ENCODE results near the gene BBS9.
"Not testable (repeated sequence)": the region's sequence is repeated elsewhere in the genome, so short reads cannot be mapped to it uniquely, and the experiment has no call there.

Gene BBS9

GRCh38 chr7:33276325-33276724 lies 147.0 kb downstream of the BBS9 start:
- DNase-seq (ENCODE audit: low read depth): no peak

- DNase-seq (ENCODE audit: low read depth): no peak
Observed at GRCh38 chr7:33276729-33277128, 147.4 kb downstream of the BBS9 start.

- no peak for DNase-seq (ENCODE audit: low read depth)
Observed at GRCh38 chr7:33278095-33278494, 148.7 kb downstream of the BBS9 start.

- DNase-seq (ENCODE audit: low read depth): no peak
Observed at GRCh38 chr7:33286501-33286900, 157.1 kb downstream of the BBS9 start.

- DNase-seq (ENCODE audit: low read depth): no peak
Observed at GRCh38 chr7:33287738-33288137, 158.4 kb downstream of the BBS9 start.

GRCh38 chr7:33298848-33299247 lies 169.5 kb downstream of the BBS9 start:
- DNase-seq (ENCODE audit: low read depth): no peak

- DNase-seq (ENCODE audit: low read depth): no peak
Observed at GRCh38 chr7:33299425-33299824, 170.1 kb downstream of the BBS9 start.

GRCh38 chr7:33300131-33300530 lies 170.8 kb downstream of the BBS9 start:
- DNase-seq (ENCODE audit: low read depth): no peak

- no peak for DNase-seq (ENCODE audit: low read depth)
Observed at GRCh38 chr7:33300742-33301141, 171.4 kb downstream of the BBS9 start.

- not testable (repeated sequence) for DNase-seq (ENCODE audit: low read depth)
Observed at GRCh38 chr7:33303978-33304557, 174.7 kb downstream of the BBS9 start.

- DNase-seq (ENCODE audit: low read depth): no peak
Observed at GRCh38 chr7:33307205-33307604, 177.8 kb downstream of the BBS9 start.

- DNase-seq (ENCODE audit: low read depth): no peak
Observed at GRCh38 chr7:33310546-33310945, 181.2 kb downstream of the BBS9 start.

- DNase-seq (ENCODE audit: low read depth): no peak
Observed at GRCh38 chr7:33325754-33326484, 196.6 kb downstream of the BBS9 start.

GRCh38 chr7:33326485-33326848 lies 197.1 kb downstream of the BBS9 start:
- DNase-seq (ENCODE audit: low read depth): no peak

- no peak for DNase-seq (ENCODE audit: low read depth)
Observed at GRCh38 chr7:33327427-33327826, 198.1 kb downstream of the BBS9 start.

GRCh38 chr7:33334349-33334748 lies 205.0 kb downstream of the BBS9 start:
- DNase-seq (ENCODE audit: low read depth): peak; percentile 20

GRCh38 chr7:33336820-33337219 lies 207.5 kb downstream of the BBS9 start:
- DNase-seq (ENCODE audit: low read depth): no peak

- no peak for DNase-seq (ENCODE audit: low read depth)
Observed at GRCh38 chr7:33339074-33339790, 209.9 kb downstream of the BBS9 start.

GRCh38 chr7:33346055-33346454 lies 216.7 kb downstream of the BBS9 start:
- DNase-seq (ENCODE audit: low read depth): no peak

- no peak for DNase-seq (ENCODE audit: low read depth)
Observed at GRCh38 chr7:33350577-33350976, 221.2 kb downstream of the BBS9 start.

- no peak for DNase-seq (ENCODE audit: low read depth)
Observed at GRCh38 chr7:33351709-33352108, 222.3 kb downstream of the BBS9 start.

- DNase-seq (ENCODE audit: low read depth): no peak
Observed at GRCh38 chr7:33354201-33354600, 224.8 kb downstream of the BBS9 start.

GRCh38 chr7:33355386-33355785 lies 226.0 kb downstream of the BBS9 start:
- no peak for DNase-seq (ENCODE audit: low read depth)

All from amniotic epithelial cell (primary cell).